Measurements from ENCODE around the gene SPATA17. TPM values are rescaled to one million over a fixed set of nuclear protein-coding genes. Genes with fewer than 3 reads are reported as not detected.

The SPATA17 gene
- polyA plus RNA-seq, 1 of the 3 experiments (the other 2 are of a cell fraction): 1.2 TPM

- ChIA-PET POLR2A (no interaction called here), CTCF (no interaction called here)
- H3K27me3 ChIP-seq (ENCODE audit: insufficient read depth): no peaks in the 10 kb centered on the region
- H2AFZ ChIP-seq (ENCODE audit: low read depth): no peak overlapping the region
- H3K36me3 ChIP-seq (replicated peaks in 1 of 2; ENCODE audit: control insufficient read depth in 1 of 2, insufficient read depth in 2 of 2, low read length in 1 of 2): no peaks in the 10 kb centered on the region
- no peaks in the 10 kb centered on the region for H4K20me1 ChIP-seq (ENCODE audit: insufficient read depth)
- no peak overlapping the region for H3K4me3 ChIP-seq (ENCODE audit: low read depth in 2 of 2, low read length in 1 of 2)
- no peaks in the 10 kb centered on the region for H3K4me1 ChIP-seq (ENCODE audit: control insufficient read depth in 1 of 2, insufficient read depth in 2 of 2, low read depth in 1 of 2, low read length in 1 of 2)
- H3K27ac ChIP-seq (ENCODE audit: low read depth in 2 of 2, low read length in 1 of 2): no peak overlapping the region
- no peak overlapping the region for H3K9ac ChIP-seq
- H3K79me2 ChIP-seq (ENCODE audit: insufficient read depth): no peaks in the 10 kb centered on the region
- no peak for TF ChIP-seq EP300 (IDR thresholded peaks at IDR 0.05; ENCODE audit: borderline replicate concordance in 1 of 2, low read depth in 1 of 2, low read length in 1 of 2)
- no peak for TF ChIP-seq FOXM1 (IDR thresholded peaks at IDR 0.05; ENCODE audit: low read depth)
- TF ChIP-seq MAX (IDR thresholded peaks at IDR 0.05; ENCODE audit: low read depth): no peak
- TF ChIP-seq ELF1 (IDR thresholded peaks at IDR 0.05): no peak
- no peak for TF ChIP-seq IRF3 (IDR thresholded peaks at IDR 0.05; ENCODE audit: low read depth, low read length)
- TF ChIP-seq ZBTB33 (IDR thresholded peaks at IDR 0.05; ENCODE audit: borderline replicate concordance, low read depth): no peak
- TF ChIP-seq POLR2AphosphoS5 (IDR thresholded peaks at IDR 0.05; ENCODE audit: low read depth, low read length): no peak
- no peak for TF ChIP-seq FOSL2 (IDR thresholded peaks at IDR 0.05; ENCODE audit: borderline replicate concordance, low read depth)
- no peaks in the 10 kb centered on the region for H3K9me3 ChIP-seq
- H3K9me2 ChIP-seq: no peaks in the 10 kb centered on the region
- WGBS (ENCODE audit: low lambda C conversion rate): 75% methylated on average over 13 of the region's 13 CpGs
- no peaks in the 10 kb centered on the region for H3F3A ChIP-seq (replicated peaks; ENCODE audit: insufficient read depth)
- DNase-seq: no peak
- H3K4me2 ChIP-seq: no peak overlapping the region
These were observed 286.2 kb downstream of the SPATA17 start for GRCh38 chr1:217917281-217917887.

GRCh38 chr1:217919683-217920388, 288.7 kb downstream of the SPATA17 start:
- Histone ChIP-seq H3K4me1 (ENCODE audit: control insufficient read depth in 1 of 2, insufficient read depth in 2 of 2, low read depth in 1 of 2, low read length in 1 of 2) (no peaks in the 10 kb centered on the region), H2AFZ (ENCODE audit: low read depth) (no peak overlapping the region), H3F3A (replicated peaks; ENCODE audit: insufficient read depth) (no peaks in the 10 kb centered on the region), H3K27ac (ENCODE audit: low read depth in 2 of 2, low read length in 1 of 2) (no peak overlapping the region), H3K9me3 (no peaks in the 10 kb centered on the region), H3K9me2 (no peaks in the 10 kb centered on the region), H4K20me1 (ENCODE audit: insufficient read depth) (no peaks in the 10 kb centered on the region), H3K4me2 (no peak overlapping the region), H3K79me2 (ENCODE audit: insufficient read depth) (no peaks in the 10 kb centered on the region), H3K4me3 (ENCODE audit: low read depth in 2 of 2, low read length in 1 of 2) (no peak overlapping the region), H3K27me3 (ENCODE audit: insufficient read depth) (no peaks in the 10 kb centered on the region), H3K36me3 (replicated peaks in 1 of 2; ENCODE audit: control insufficient read depth in 1 of 2, insufficient read depth in 2 of 2, low read length in 1 of 2) (no peaks in the 10 kb centered on the region), H3K9ac (no peak overlapping the region)
- ChIA-PET CTCF (no interaction called here), POLR2A (no interaction called here)
- WGBS (ENCODE audit: low lambda C conversion rate): 76% methylated on average over 17 of the region's 18 CpGs
- DNase-seq: no peak
- TF ChIP-seq NRF1 (IDR thresholded peaks at IDR 0.05; ENCODE audit: low read depth, low read length): no peak
- TF ChIP-seq EP300 (IDR thresholded peaks at IDR 0.05; ENCODE audit: borderline replicate concordance in 1 of 2, low read depth in 1 of 2, low read length in 1 of 2): no peak
- TF ChIP-seq SMC3 (IDR thresholded peaks at IDR 0.05; ENCODE audit: low read depth, low read length): no peak
- no peak for TF ChIP-seq MEF2A (IDR thresholded peaks at IDR 0.05; ENCODE audit: borderline replicate concordance, low read depth)
- TF ChIP-seq NFIC (IDR thresholded peaks at IDR 0.05; ENCODE audit: borderline replicate concordance): no peak
- no peak for TF ChIP-seq POLR2AphosphoS5 (IDR thresholded peaks at IDR 0.05; ENCODE audit: low read depth, low read length)
- TF ChIP-seq FOXM1 (IDR thresholded peaks at IDR 0.05; ENCODE audit: low read depth): no peak
- no peak for TF ChIP-seq ZBTB33 (IDR thresholded peaks at IDR 0.05; ENCODE audit: borderline replicate concordance, low read depth)
- no peak for TF ChIP-seq FOSL2 (IDR thresholded peaks at IDR 0.05; ENCODE audit: borderline replicate concordance, low read depth)
- no peak for TF ChIP-seq ELF1 (IDR thresholded peaks at IDR 0.05)
- no peak for TF ChIP-seq MXI1 (IDR thresholded peaks at IDR 0.05; ENCODE audit: low read depth, low read length)
- no peak for TF ChIP-seq MAX (IDR thresholded peaks at IDR 0.05; ENCODE audit: low read depth)
- TF ChIP-seq TEAD4 (IDR thresholded peaks at IDR 0.05; ENCODE audit: borderline replicate concordance, insufficient read depth): no peak
- TF ChIP-seq RAD21 (IDR thresholded peaks at IDR 0.05; ENCODE audit: low read length): no peak
- TF ChIP-seq IRF3 (IDR thresholded peaks at IDR 0.05; ENCODE audit: low read depth, low read length): no peak
